KOPT-K1 (cell line): ENCODE results near the gene PDE3A.
"Not testable (repeated sequence)": the region's sequence is repeated elsewhere in the genome, so short reads cannot be mapped to it uniquely, and the experiment has no call there.

Experiments used
- H3K27ac ChIP-seq: fragments of 200-600 bp; sonication (generic); 2 replicates; pipeline ENCODE4 v1.5.1; 2016; ENCODE audit warnings: antibody characterized with exemption, mild to moderate bottlenecking, low read depth, low read length; ENCODE audit not compliant: poor library complexity, severe bottlenecking
- H3K36me3 ChIP-seq: fragments of 200-600 bp; sonication (generic); 2 replicates; pipeline ENCODE4 v1.5.1; 2017; ENCODE audit warnings: antibody characterized with exemption, mild to moderate bottlenecking, low read length, moderate library complexity; ENCODE audit not compliant: insufficient read depth
- H3K9me3 ChIP-seq: fragments of 200-600 bp; sonication (generic); 2 replicates; pipeline ENCODE4 v1.5.1; 2017; ENCODE audit warnings: antibody characterized with exemption, low read length, mild to moderate bottlenecking; ENCODE audit not compliant: insufficient read depth, poor library complexity, severe bottlenecking

Gene PDE3A

DNA sequence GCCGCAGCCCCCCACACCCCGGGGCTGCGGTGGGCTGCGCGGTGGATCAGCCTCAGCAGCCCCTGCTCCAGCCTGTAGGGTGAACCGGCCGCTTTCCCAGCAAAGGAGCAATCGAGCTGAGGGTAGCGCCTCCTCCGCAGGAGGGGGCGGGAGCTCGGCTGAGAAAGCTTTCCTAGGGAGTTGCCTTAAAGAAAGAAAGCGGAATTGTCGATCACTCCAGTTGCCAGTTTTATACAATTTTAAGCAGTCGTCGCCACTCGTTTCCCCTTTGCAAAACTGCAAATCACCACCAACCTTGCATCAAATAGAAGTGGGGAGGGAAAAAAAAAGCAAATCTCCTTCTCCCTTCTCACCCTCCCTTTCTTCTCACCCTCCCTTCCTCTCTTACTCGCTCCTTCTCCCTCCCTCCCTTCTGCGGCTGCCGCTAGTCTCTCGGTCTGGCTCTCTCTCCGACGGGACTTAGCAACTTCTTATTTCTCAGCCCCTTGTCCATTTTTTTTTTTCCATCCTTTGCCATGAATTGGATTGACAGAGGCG is at the start of gene PDE3A:
TSS of gene PDE3A (plus strand) at position 424 of the 537 bp plus-strand sequence. CDS start 748 bp downstream, outside the sequence.
- Histone ChIP-seq H3K36me3 (no peaks in the 10 kb centered on the region), H3K9me3 (peaks cover 5% of the 10 kb centered on the region), H3K27ac (no peak within 1 kb of the TSS)

DNA sequence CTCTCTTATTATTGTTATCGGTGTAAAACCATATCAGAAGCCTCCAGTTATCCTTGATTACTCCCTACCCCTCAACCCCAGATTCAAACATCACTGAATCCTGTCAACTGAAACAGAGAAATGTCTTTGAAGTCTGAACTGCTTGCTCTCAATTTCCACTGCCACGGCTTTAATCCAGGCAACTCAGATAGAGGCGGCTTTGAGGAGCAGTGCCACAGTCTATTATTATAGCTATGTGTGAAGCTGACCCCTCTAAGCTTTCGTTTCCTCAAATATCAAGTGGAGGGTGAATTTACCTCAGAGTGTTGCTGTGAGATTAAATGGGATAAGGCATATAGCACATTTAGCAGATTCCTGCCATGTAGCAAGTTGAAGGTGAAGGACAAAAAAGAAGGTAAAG is 49.0 kb upstream of the PDE3A start:
- Histone ChIP-seq H3K9me3 (no peaks in the 10 kb centered on the region), H3K27ac (no peak overlapping the region), H3K36me3 (no peaks in the 10 kb centered on the region)

GRCh38 chr12:20320552-20320951 is 47.8 kb upstream of the PDE3A start:
- Histone ChIP-seq H3K9me3 (no peaks in the 10 kb centered on the region), H3K27ac (no peak overlapping the region), H3K36me3 (no peaks in the 10 kb centered on the region)

GRCh38 chr12:20330826-20331505 is 37.4 kb upstream of the PDE3A start:
- not testable (repeated sequence) for H3K27ac ChIP-seq, H3K9me3 ChIP-seq, H3K36me3 ChIP-seq

DNA sequence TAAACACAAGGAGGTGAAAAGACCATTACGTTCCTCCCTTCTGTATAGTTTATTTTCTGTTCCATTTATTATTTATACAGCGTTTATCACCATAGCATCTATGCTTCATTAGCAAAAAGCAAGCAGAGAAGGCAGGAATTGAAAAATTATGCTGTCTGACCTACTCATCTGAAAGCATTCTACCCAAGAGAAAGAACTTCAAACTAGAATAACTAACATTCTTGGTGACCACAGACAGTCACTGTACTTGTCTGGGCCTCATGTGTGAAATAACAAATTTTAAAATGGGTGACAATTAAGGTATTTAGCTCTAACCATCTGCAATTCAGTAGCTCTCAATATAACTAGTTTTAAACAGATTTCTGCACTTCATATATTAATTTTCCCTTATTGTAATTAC is 29.3 kb upstream of the PDE3A start:
- Histone ChIP-seq H3K9me3 (no peaks in the 10 kb centered on the region), H3K36me3 (no peaks in the 10 kb centered on the region), H3K27ac (no peak overlapping the region)

GRCh38 chr12:20342111-20342510 is 26.2 kb upstream of the PDE3A start:
- H3K36me3 ChIP-seq, result no peaks in the 10 kb centered on the region

GRCh38 chr12:20345866-20346265 is 22.5 kb upstream of the PDE3A start:
- H3K27ac ChIP-seq, result no peak overlapping the region
- H3K36me3 ChIP-seq, result no peaks in the 10 kb centered on the region
- no peaks in the 10 kb centered on the region for H3K9me3 ChIP-seq

More at GRCh38 chr12:20342111-20342510, 26.2 kb upstream of the PDE3A start:
- Histone ChIP-seq H3K9me3 (no peaks in the 10 kb centered on the region), H3K27ac (no peak overlapping the region)

DNA sequence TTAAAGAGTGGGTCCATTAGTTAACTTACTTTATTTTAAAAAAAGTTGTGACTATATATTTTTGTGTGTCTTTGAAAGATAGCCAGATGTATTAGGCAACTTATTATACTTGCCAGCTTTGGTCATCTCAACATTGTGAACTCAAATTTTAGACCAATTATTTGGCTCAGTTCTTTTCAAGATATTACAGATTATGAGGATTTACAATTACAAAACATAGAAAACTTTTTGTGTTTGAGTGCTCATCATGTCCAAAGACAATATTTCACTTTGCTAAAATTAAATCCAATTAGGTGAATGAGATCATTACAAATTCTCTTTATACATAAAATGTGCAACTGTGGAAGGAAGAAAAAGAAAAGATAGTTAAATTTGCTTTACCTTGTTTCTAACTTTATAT is 18.3 kb upstream of the PDE3A start:
- H3K27ac ChIP-seq, result no peak overlapping the region
- no peaks in the 10 kb centered on the region for H3K9me3 ChIP-seq
- H3K36me3 ChIP-seq, result no peaks in the 10 kb centered on the region

DNA sequence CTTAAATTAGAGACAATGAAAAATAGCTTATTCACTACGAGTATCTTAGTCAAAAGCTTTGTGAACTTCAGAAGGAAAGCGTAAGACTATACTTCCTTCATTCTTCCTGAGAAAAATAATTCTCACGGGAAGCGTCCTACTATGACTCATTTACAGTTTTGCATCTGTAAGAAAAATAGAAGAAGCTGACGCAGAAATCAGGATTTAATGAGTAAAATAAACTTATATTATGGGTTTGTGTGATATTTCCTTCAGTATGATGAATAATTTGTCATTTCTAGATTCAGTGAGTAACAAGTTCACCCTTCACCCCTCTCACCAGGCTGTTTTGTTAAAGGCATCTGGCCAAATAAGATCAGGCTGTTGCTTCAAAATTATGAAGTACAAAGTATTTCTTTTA is 17.8 kb upstream of the PDE3A start:
- Histone ChIP-seq H3K9me3 (no peaks in the 10 kb centered on the region), H3K36me3 (no peaks in the 10 kb centered on the region), H3K27ac (no peak overlapping the region)

DNA sequence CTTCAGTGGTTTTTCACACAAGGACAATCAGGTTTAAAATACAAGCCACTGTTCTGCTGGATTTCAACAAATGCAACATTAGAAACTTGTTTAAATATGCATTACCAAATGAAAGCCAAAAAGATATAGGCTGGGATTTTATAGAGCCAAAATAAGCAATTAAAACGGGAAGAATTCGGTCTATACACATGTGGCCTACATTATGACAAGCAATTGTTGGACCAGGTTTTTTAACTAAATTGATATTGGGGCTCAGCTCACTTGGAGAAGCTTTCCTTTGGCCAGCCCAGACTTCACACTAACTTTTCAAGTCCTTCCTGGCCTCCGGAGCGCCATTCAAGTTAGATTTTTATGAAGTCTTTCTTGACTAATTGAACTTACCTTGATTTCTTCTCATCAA is 16.9 kb upstream of the PDE3A start:
- H3K27ac ChIP-seq, result no peak overlapping the region
- no peaks in the 10 kb centered on the region for H3K36me3 ChIP-seq
- no peaks in the 10 kb centered on the region for H3K9me3 ChIP-seq

- H3K36me3 ChIP-seq, result no peaks in the 10 kb centered on the region
- no peak overlapping the region for H3K27ac ChIP-seq
- no peaks in the 10 kb centered on the region for H3K9me3 ChIP-seq
Measured at GRCh38 chr12:20356048-20356447, 12.3 kb upstream of the PDE3A start.

DNA sequence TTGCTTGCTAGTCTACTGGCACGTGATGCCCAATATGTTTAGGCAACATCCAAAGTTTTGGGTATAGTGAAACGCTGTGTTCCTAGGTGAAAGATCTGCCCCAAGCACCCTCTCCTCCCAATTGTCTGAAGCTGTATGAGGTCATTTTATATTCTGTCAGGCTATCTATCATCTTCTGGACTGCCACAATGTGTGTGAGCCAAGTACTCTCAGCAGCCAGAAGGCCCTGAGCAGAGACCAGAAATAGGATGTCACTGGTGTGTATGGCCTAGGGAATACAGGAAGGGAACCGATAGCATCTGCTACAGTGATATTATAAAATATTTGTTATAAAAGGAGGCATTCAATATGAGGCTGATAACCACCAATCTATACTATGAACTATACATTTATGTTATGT is 7.9 kb upstream of the PDE3A start:
- H3K27ac ChIP-seq, result no peak overlapping the region
- H3K9me3 ChIP-seq, result no peaks in the 10 kb centered on the region
- H3K36me3 ChIP-seq, result no peaks in the 10 kb centered on the region

DNA sequence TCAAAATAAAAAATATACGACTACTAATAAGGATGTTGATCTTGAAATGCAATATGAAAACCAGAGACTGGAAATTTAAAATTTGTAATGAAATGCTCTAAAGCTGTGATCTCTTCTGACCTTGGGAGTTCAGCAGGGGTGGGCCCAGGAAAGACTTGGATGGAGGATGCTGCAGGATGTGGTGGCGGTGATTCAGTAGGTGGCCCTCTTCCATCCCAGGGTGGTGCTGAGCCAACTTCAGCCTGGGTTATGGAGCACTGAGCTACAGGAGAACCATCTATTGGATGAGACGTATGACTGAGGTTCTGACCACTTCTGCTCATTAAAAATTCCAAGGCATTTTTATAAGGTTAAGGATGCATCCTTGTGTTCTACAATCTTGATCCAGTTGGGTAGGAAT is 6.9 kb upstream of the PDE3A start:
- no peaks in the 10 kb centered on the region for H3K36me3 ChIP-seq
- no peak overlapping the region for H3K27ac ChIP-seq
- H3K9me3 ChIP-seq, result no peaks in the 10 kb centered on the region

GRCh38 chr12:20364501-20364900 is 3.8 kb upstream of the PDE3A start:
- Histone ChIP-seq H3K36me3 (no peaks in the 10 kb centered on the region), H3K9me3 (peaks cover 5% of the 10 kb centered on the region), H3K27ac (no peak overlapping the region)

- no peaks in the 10 kb centered on the region for H3K36me3 ChIP-seq
- no peak overlapping the region for H3K27ac ChIP-seq
Measured at GRCh38 chr12:20366776-20367409, 1.4 kb upstream of the PDE3A start.

DNA sequence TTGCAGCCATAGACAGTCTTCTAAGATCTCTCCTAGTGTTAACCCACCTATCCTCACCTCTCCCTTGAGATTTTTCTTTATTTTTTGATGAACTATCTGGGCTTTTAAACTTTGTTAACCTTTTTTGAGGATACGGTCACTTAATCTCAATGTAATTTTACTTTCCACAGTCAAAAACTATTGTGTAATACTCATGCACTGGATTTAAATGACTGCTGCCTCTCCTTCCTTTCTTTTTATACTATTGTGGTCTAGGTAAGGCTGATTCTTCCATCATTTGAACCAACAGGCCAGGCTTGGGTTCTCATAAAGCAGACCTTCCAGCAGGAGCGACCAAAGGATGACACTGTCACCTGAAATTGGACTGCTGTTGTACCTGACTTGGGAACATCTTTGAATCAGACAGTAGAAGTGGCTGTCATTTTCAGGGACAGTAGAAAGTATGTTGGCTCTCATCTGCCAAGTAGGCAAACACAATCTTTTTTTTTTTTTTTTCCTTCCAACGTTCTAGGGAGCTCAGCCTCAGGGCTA is 689 bp upstream of the PDE3A start:
- Histone ChIP-seq H3K9me3 (peaks cover 5% of the 10 kb centered on the region), H3K27ac (no peak overlapping the region), H3K36me3 (no peaks in the 10 kb centered on the region)

More at GRCh38 chr12:20366776-20367409, 1.4 kb upstream of the PDE3A start:
- H3K9me3 ChIP-seq, result peaks cover 5% of the 10 kb centered on the region
